GM23338 (cell line): ENCODE data around the gene ACTL6B. TPM values are rescaled to one million over a fixed set of nuclear protein-coding genes. Genes with fewer than 3 reads are reported as not detected.

Experiments used
- ATAC-seq: fragments of 200-7000 bp; cut with Tn5 transposase; 3 replicates; pipeline ENCODE4 v1.9.1; 2020
- DNase-seq: peaks from one replicate; pipeline ENCODE4 v3.0.0-alpha.2; 2015; ENCODE audit warnings: low spot score
- H2AFZ ChIP-seq: fragments of 200-600 bp; sonication (generic); 2 replicates; pipeline ENCODE4 v1.8.0; 2016; ENCODE audit warnings: antibody characterized with exemption, mild to moderate bottlenecking, moderate library complexity
- H3F3A ChIP-seq: fragments of 200-600 bp; sonication (generic); replicated peaks from 2 replicates; pipeline ENCODE4 v1.8.0; 2017; ENCODE audit warnings: antibody characterized with exemption, mixed run types, low read depth
- H3K27ac ChIP-seq: fragments of 200-600 bp; sonication (generic); 2 replicates; pipeline ENCODE4 v1.6.1; 2016; ENCODE audit warnings: low read depth
- H3K27me3 ChIP-seq: fragments of 200-600 bp; sonication (generic); 2 replicates; pipeline ENCODE4 v1.8.0; 2016; ENCODE audit warnings: mild to moderate bottlenecking, mixed run types, moderate library complexity; ENCODE audit not compliant: insufficient read depth
- H3K36me3 ChIP-seq: fragments of 200-600 bp; sonication (generic); 2 replicates; pipeline ENCODE4 v1.8.0; 2016; ENCODE audit warnings: mild to moderate bottlenecking; ENCODE audit not compliant: insufficient read depth
- H3K4me1 ChIP-seq: fragments of 200-600 bp; sonication (generic); 2 replicates; pipeline ENCODE4 v1.8.0; 2016; ENCODE audit warnings: mild to moderate bottlenecking, moderate library complexity; ENCODE audit not compliant: insufficient read depth
- H3K4me2 ChIP-seq: fragments of 200-600 bp; sonication (generic); 2 replicates; pipeline ENCODE4 v1.7.1; 2017; ENCODE audit warnings: mixed run types
- H3K4me3 ChIP-seq: fragments of 200-600 bp; sonication (generic); 2 replicates; pipeline ENCODE4 v1.6.1; 2016; ENCODE audit warnings: mixed run types
- H3K79me2 ChIP-seq: fragments of 200-600 bp; sonication (generic); replicated peaks from 2 replicates; pipeline ENCODE4 v1.8.0; 2017; ENCODE audit warnings: mild to moderate bottlenecking; ENCODE audit not compliant: insufficient read depth
- H3K9me2 ChIP-seq: fragments of 200-600 bp; sonication (generic); 2 replicates; pipeline ENCODE4 v1.8.0; 2017; ENCODE audit not compliant: insufficient read depth
- H4K20me1 ChIP-seq: fragments of 200-600 bp; sonication (generic); replicated peaks from 2 replicates; pipeline ENCODE4 v1.8.0; 2017; ENCODE audit warnings: mild to moderate bottlenecking; ENCODE audit not compliant: insufficient read depth
- H3K27ac Mint-ChIP-seq: 2 replicates; pipeline ENCODE4 v1.8.0; 2020; ENCODE audit warnings: inconsistent platforms, mild to moderate bottlenecking, moderate library complexity, mixed read lengths
- H3K27me3 Mint-ChIP-seq: 3 replicates; pipeline ENCODE4 v1.8.0; 2022; ENCODE audit warnings: low read depth, mild to moderate bottlenecking, moderate library complexity, mixed read lengths, inconsistent platforms; ENCODE audit not compliant: insufficient read depth, poor library complexity
- H3K36me3 Mint-ChIP-seq: 3 replicates; pipeline ENCODE4 v1.8.0; 2021; ENCODE audit warnings: low read depth, mild to moderate bottlenecking, inconsistent platforms, moderate library complexity, mixed read lengths
- H3K4me1 Mint-ChIP-seq: 3 replicates; pipeline ENCODE4 v1.8.0; 2020; ENCODE audit warnings: mild to moderate bottlenecking, inconsistent platforms, mixed read lengths
- H3K4me3 Mint-ChIP-seq: 3 replicates; pipeline ENCODE4 v1.8.0; 2021; ENCODE audit warnings: moderate library complexity, mild to moderate bottlenecking, inconsistent platforms, mixed read lengths
- H3K9me3 Mint-ChIP-seq: 3 replicates; pipeline ENCODE4 v1.8.0; 2020; ENCODE audit warnings: moderate library complexity, mild to moderate bottlenecking, inconsistent platforms, mixed read lengths
- CREB1 ChIP-seq: fragments of 250-450 bp; sonication (Bioruptor Pico); IDR thresholded peaks from 2 replicates; pipeline ENCODE4 v1.5.0; 2020; ENCODE audit warnings: low read depth, mild to moderate bottlenecking, moderate library complexity
- CTCF ChIP-seq, 2 experiments: fragments of 200-600 bp in 1 of 2; sonication (generic) in 1 of 2; conservative IDR thresholded peaks; 2 replicates each; pipeline versions ENCODE4 v1.5.1 to v1.6.1; 2016 to 2017; ENCODE audit warnings: antibody characterized with exemption in 2 of 2, low read depth in 2 of 2, mild to moderate bottlenecking in 2 of 2, moderate library complexity in 1 of 2
- EZH2 ChIP-seq: fragments of 200-600 bp; sonication (generic); IDR thresholded peaks from one replicate; pipeline ENCODE4 v1.8.0; 2017; ENCODE audit warnings: antibody characterized with exemption, mild to moderate bottlenecking, low read depth; ENCODE audit not compliant: unreplicated experiment
- EZH2phosphoT487 ChIP-seq: fragments of 200-600 bp; sonication (generic); IDR thresholded peaks from one replicate; pipeline ENCODE4 v1.8.1; 2018; ENCODE audit warnings: antibody characterized with exemption; ENCODE audit not compliant: unreplicated experiment
- JUNB ChIP-seq: IDR thresholded peaks from one replicate; pipeline ENCODE4 v1.6.1; 2016; ENCODE audit warnings: antibody characterized with exemption; ENCODE audit not compliant: unreplicated experiment
- NANOG ChIP-seq: IDR thresholded peaks from 2 replicates; pipeline ENCODE4 v1.6.1; 2016; ENCODE audit warnings: antibody characterized with exemption, borderline replicate concordance
- POLR2AphosphoS5 ChIP-seq: IDR thresholded peaks from 2 replicates; pipeline ENCODE4 v1.6.1; 2016; ENCODE audit warnings: antibody characterized with exemption, low read depth
- REST ChIP-seq: IDR thresholded peaks from one replicate; pipeline ENCODE4 v1.6.1; 2018; ENCODE audit warnings: antibody characterized with exemption; ENCODE audit not compliant: unreplicated experiment
- STAT1 ChIP-seq: IDR thresholded peaks from one replicate; pipeline ENCODE4 v1.6.1; 2016; ENCODE audit warnings: antibody characterized with exemption; ENCODE audit not compliant: unreplicated experiment
- ZNF114 ChIP-seq: fragments of 250-450 bp; sonication (Bioruptor Pico); IDR thresholded peaks from 2 replicates; pipeline ENCODE4 v1.5.0; 2020; ENCODE audit warnings: mild to moderate bottlenecking, moderate library complexity
- ZNF331 ChIP-seq: fragments of 250-450 bp; sonication (Bioruptor Pico); IDR thresholded peaks from 2 replicates; pipeline ENCODE4 v1.5.0; 2020; ENCODE audit warnings: low read depth, mild to moderate bottlenecking, moderate library complexity
- polyA plus RNA-seq: library from polyadenylated mRNA; unstranded; fragments of >200 nt; fragmentation: Nextera tagmentation; extraction: Ambion mirVana; gene quantifications from 2 replicates; pipeline ENCODE4 v1.2.1, GENCODE V29; 2016
- total RNA-seq: library from RNA; depleted of rRNA; stranded (reverse); fragments of >200 nt; shearing (Covaris generic); gene quantifications from 2 replicates; pipeline ENCODE4 v1.2.3, GENCODE V29; 2014
- TF ChIP-seq, protein P1 (sequence below): IDR thresholded peaks from 2 replicates; pipeline ENCODE4 v1.6.1; 2016; ENCODE audit warnings: antibody characterized with exemption
- TF ChIP-seq, protein P2 (sequence below): fragments of 250-450 bp; sonication (Bioruptor Pico); IDR thresholded peaks from 2 replicates; pipeline ENCODE4 v1.5.0; 2020; ENCODE audit warnings: mild to moderate bottlenecking, moderate library complexity

The ACTL6B gene
- total and polyA plus RNA-seq, 2 experiments from 2014 or later = 0.69 to 2.5 TPM

- H3K27me3 ChIP-seq = peaks cover 11% of the 10 kb centered on the region
- H3K9me3 Mint-ChIP-seq = no peaks in the 10 kb centered on the region; the same call in 2 of the 3 replicates
- no peaks in the 10 kb centered on the region for H3K79me2 ChIP-seq
- TF ChIP-seq POLR2AphosphoS5 = no peak
- no peak for TF ChIP-seq NANOG
- TF ChIP-seq CTCF (conservative IDR thresholded peaks at IDR 0.05; ENCODE audit: low read depth in 2 of 2) = no peak
- no peak for TF ChIP-seq STAT1
- TF ChIP-seq ZNF114 (CRISPR knock-in tag) = no peak
- no peak for TF ChIP-seq REST
- TF ChIP-seq EZH2 = no peak
- TF ChIP-seq JUNB = no peak
- TF ChIP-seq, protein P1, sequence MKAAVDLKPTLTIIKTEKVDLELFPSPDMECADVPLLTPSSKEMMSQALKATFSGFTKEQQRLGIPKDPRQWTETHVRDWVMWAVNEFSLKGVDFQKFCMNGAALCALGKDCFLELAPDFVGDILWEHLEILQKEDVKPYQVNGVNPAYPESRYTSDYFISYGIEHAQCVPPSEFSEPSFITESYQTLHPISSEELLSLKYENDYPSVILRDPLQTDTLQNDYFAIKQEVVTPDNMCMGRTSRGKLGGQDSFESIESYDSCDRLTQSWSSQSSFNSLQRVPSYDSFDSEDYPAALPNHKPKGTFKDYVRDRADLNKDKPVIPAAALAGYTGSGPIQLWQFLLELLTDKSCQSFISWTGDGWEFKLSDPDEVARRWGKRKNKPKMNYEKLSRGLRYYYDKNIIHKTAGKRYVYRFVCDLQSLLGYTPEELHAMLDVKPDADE = no peak
- no peak for TF ChIP-seq CREB1
- TF ChIP-seq, protein P2, sequence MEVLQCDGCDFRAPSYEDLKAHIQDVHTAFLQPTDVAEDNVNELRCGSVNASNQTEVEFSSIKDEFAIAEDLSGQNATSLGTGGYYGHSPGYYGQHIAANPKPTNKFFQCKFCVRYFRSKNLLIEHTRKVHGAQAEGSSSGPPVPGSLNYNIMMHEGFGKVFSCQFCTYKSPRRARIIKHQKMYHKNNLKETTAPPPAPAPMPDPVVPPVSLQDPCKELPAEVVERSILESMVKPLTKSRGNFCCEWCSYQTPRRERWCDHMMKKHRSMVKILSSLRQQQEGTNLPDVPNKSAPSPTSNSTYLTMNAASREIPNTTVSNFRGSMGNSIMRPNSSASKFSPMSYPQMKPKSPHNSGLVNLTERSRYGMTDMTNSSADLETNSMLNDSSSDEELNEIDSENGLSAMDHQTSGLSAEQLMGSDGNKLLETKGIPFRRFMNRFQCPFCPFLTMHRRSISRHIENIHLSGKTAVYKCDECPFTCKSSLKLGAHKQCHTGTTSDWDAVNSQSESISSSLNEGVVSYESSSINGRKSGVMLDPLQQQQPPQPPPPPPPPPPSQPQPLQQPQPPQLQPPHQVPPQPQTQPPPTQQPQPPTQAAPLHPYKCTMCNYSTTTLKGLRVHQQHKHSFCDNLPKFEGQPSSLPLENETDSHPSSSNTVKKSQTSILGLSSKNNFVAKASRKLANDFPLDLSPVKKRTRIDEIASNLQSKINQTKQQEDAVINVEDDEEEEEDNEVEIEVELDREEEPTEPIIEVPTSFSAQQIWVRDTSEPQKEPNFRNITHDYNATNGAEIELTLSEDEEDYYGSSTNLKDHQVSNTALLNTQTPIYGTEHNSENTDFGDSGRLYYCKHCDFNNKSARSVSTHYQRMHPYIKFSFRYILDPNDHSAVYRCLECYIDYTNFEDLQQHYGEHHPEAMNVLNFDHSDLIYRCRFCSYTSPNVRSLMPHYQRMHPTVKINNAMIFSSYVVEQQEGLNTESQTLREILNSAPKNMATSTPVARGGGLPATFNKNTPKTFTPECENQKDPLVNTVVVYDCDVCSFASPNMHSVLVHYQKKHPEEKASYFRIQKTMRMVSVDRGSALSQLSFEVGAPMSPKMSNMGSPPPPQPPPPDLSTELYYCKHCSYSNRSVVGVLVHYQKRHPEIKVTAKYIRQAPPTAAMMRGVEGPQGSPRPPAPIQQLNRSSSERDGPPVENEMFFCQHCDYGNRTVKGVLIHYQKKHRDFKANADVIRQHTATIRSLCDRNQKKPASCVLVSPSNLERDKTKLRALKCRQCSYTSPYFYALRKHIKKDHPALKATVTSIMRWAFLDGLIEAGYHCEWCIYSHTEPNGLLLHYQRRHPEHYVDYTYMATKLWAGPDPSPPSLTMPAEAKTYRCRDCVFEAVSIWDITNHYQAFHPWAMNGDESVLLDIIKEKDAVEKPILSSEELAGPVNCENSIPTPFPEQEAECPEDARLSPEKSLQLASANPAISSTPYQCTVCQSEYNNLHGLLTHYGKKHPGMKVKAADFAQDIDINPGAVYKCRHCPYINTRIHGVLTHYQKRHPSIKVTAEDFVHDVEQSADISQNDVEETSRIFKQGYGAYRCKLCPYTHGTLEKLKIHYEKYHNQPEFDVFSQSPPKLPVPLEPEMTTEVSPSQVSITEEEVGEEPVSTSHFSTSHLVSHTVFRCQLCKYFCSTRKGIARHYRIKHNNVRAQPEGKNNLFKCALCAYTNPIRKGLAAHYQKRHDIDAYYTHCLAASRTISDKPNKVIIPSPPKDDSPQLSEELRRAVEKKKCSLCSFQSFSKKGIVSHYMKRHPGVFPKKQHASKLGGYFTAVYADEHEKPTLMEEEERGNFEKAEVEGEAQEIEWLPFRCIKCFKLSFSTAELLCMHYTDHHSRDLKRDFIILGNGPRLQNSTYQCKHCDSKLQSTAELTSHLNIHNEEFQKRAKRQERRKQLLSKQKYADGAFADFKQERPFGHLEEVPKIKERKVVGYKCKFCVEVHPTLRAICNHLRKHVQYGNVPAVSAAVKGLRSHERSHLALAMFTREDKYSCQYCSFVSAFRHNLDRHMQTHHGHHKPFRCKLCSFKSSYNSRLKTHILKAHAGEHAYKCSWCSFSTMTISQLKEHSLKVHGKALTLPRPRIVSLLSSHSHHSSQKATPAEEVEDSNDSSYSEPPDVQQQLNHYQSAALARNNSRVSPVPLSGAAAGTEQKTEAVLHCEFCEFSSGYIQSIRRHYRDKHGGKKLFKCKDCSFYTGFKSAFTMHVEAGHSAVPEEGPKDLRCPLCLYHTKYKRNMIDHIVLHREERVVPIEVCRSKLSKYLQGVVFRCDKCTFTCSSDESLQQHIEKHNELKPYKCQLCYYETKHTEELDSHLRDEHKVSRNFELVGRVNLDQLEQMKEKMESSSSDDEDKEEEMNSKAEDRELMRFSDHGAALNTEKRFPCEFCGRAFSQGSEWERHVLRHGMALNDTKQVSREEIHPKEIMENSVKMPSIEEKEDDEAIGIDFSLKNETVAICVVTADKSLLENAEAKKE (CRISPR knock-in tag) = no peak
- TF ChIP-seq EZH2phosphoT487 = no peak
- no peak for TF ChIP-seq ZNF331 (CRISPR knock-in tag)
- H3K4me1 Mint-ChIP-seq = peaks cover 3% of the 10 kb centered on the region; the same call in 2 of the 3 replicates
- no peak overlapping the region for H3K4me2 ChIP-seq
- H3K9me2 ChIP-seq = no peaks in the 10 kb centered on the region
- no peak overlapping the region for H3K27ac Mint-ChIP-seq
- H3K27ac ChIP-seq = no peak overlapping the region
- no peaks in the 10 kb centered on the region for H3K36me3 Mint-ChIP-seq
- H3K4me1 ChIP-seq = no peaks in the 10 kb centered on the region
- ATAC-seq (no peak), DNase-seq (no peak)
- no peak overlapping the region for H3K4me3 ChIP-seq
- no peak overlapping the region for H3K4me3 Mint-ChIP-seq
- no peaks in the 10 kb centered on the region for H3K36me3 ChIP-seq
- H2AFZ ChIP-seq = no peak overlapping the region
- peaks cover 16% of the 10 kb centered on the region for H3K27me3 Mint-ChIP-seq
- H4K20me1 ChIP-seq = no peaks in the 10 kb centered on the region
- H3F3A ChIP-seq = no peaks in the 10 kb centered on the region
Observed at GRCh38 chr7:100667331-100668068, 11.3 kb upstream of the ACTL6B start.
